Mononuclear cell (primary cell): ENCODE results near the gene CWC27. TPM values are rescaled to one million over a fixed set of nuclear protein-coding genes. Genes with fewer than 3 reads are reported as not detected.
A peak's percentile ranks its signal among the peaks of the same experiment; 100 is the strongest.

Source experiments
- H3K27me3 ChIP-seq: 2 replicates; pipeline ENCODE4 v1.6.0; 2011; ENCODE audit warnings: low read length, control low read depth; ENCODE audit not compliant: insufficient read depth
- H3K4me1 ChIP-seq: 2 replicates; pipeline ENCODE4 v1.5.1; 2011; ENCODE audit warnings: mild to moderate bottlenecking, low read length, control low read depth; ENCODE audit not compliant: insufficient read depth
- H3K4me3 ChIP-seq: 2 replicates; pipeline ENCODE4 v1.5.1; 2011; ENCODE audit warnings: mild to moderate bottlenecking, low read length, moderate library complexity
- H3K9me3 ChIP-seq: 2 replicates; pipeline ENCODE4 v1.5.1; 2011; ENCODE audit warnings: low read depth, mild to moderate bottlenecking, control low read depth, low read length
- total RNA-seq: library from RNA; depleted of rRNA; stranded (reverse); fragments of >200 nt; gene quantifications from one replicate; pipeline ENCODE4 v1.2.3, GENCODE V29; 2012

The CWC27 gene
- total RNA-seq, 1 donor = 19.2 TPM

GRCh38 chr5:64767959-64768357, 772 bp upstream of the CWC27 start:
- H3K9me3 ChIP-seq = no peaks in the 10 kb centered on the region
- H3K27me3 ChIP-seq = no peaks in the 10 kb centered on the region
- H3K4me1 ChIP-seq = peaks cover 29% of the 10 kb centered on the region
- peak overlapping the region; percentile 70 for H3K4me3 ChIP-seq

GRCh38 chr5:64769855-64770254, 1.1 kb downstream of the CWC27 start:
- H3K4me3 ChIP-seq = no peak overlapping the region
- H3K9me3 ChIP-seq = no peaks in the 10 kb centered on the region
- H3K27me3 ChIP-seq = no peaks in the 10 kb centered on the region
- peaks cover 31% of the 10 kb centered on the region for H3K4me1 ChIP-seq

DNA sequence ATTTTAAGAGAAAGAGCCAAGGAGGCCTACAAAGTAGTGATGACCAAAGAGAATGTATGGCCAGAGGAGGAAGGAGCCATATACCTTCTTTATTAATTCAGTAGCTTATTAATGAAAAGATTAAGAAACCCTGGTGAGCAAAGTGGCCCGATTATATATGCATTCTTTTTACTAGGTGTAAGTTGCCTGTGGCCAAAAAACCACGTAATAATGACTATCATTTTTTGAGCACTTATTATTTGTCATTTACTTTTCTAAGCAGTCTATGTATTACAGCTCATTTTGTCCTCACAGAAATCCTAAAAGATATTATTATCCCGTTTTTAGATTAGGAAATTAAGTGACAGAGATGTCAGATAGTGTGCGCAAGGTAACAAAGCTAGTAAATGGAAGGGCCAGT, 3.0 kb downstream of the CWC27 start:
- no peak overlapping the region for H3K4me3 ChIP-seq
- peaks cover 29% of the 10 kb centered on the region for H3K4me1 ChIP-seq
- no peaks in the 10 kb centered on the region for H3K27me3 ChIP-seq
- H3K9me3 ChIP-seq = no peaks in the 10 kb centered on the region

DNA sequence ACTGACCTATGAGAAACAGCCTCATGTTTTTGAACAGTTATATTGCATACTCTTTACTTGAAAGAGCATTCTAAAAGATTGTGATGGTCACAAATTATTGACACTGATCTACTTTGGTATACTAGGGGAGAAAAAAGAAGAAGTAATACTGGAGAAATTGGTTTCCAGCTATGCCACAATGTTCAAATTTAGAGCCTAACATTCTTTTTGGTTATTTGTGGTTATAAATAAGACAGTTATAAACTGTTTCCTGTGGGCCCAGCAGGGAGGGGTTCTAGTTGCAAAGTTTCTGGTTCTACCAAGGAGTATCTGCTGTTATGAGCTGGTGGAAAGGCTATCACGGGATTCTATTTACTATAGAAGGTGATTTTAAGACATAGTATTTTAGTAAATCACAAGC, 4.8 kb downstream of the CWC27 start:
- Histone ChIP-seq H3K9me3 (no peaks in the 10 kb centered on the region), H3K4me1 (peaks cover 16% of the 10 kb centered on the region), H3K27me3 (no peaks in the 10 kb centered on the region), H3K4me3 (no peak overlapping the region)

- Histone ChIP-seq H3K4me3 (no peak overlapping the region), H3K4me1 (peaks cover 10% of the 10 kb centered on the region), H3K9me3 (no peaks in the 10 kb centered on the region), H3K27me3 (no peaks in the 10 kb centered on the region)
These were observed 6.6 kb downstream of the CWC27 start for GRCh38 chr5:64775291-64775690.

DNA sequence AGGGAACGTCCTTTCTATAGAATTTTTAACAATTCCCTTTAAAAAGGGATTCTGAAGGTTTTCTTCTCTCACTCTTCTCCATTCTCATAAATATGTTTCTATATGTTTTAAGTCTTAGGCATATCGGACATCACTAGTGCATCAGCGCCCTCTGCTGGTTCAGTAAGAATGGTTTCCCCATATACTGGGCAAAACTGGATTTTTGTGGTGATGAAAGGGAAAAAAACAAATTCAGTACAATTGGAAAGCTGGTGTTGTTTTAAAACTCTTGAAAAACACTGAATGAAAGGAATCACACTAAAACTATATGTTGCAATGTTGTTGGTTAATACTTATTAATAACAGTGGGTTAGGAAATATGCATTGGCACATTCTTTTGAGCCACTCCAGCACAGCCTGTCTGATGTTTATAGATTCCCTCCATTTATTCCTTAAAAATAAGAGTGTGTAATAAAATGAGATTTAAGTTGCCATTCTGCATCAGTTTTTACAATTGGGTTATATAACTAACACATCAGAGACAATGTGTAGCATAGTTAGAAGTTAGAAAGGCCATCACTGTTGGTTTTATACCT, 15.8 kb downstream of the CWC27 start:
- Histone ChIP-seq H3K27me3 (no peaks in the 10 kb centered on the region), H3K4me1 (no peaks in the 10 kb centered on the region), H3K4me3 (no peak overlapping the region), H3K9me3 (no peaks in the 10 kb centered on the region)

GRCh38 chr5:64786372-64786771, 17.6 kb downstream of the CWC27 start:
- Histone ChIP-seq H3K4me1 (no peaks in the 10 kb centered on the region), H3K27me3 (no peaks in the 10 kb centered on the region), H3K4me3 (no peak overlapping the region), H3K9me3 (no peaks in the 10 kb centered on the region)

DNA sequence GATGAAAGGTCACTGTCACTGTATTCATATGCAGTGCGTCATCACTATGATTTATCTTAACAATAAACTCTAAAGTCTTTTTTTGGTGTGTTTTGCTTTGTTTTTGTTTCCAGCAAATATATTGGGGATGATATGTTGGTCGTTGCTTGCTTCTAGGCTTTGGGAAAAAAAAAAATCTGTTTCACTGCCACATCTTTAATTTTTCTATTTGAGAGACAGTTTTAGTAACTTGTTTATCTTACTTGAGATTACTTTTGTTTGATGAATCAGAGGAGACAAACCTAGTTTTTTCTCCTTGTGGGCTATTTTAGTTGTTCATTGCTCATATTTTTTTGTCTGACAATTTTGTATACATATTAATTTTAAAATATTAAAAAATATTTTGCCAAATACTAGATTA, 19.4 kb downstream of the CWC27 start:
- Histone ChIP-seq H3K9me3 (no peaks in the 10 kb centered on the region), H3K27me3 (no peaks in the 10 kb centered on the region), H3K4me3 (no peak overlapping the region), H3K4me1 (no peaks in the 10 kb centered on the region)

DNA sequence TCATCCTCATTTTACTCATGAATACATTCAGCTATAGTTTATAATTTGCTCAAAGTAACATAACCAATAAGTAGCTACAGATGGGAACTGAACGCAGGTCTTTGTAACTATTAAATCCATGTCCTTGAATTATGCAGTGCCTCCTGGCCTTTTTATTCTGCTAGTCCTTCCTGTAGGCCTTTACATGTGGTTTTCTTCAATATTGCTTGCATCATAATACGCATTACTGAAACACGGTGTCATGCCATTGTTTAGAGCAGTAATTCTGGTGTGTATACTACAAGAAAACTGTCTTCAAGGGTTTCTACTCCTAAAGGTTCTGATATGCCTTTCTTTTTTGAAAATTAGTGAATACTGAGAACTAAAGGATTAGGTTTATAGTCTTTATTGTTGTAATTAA, 20.7 kb downstream of the CWC27 start:
- H3K4me1 ChIP-seq = no peaks in the 10 kb centered on the region
- H3K4me3 ChIP-seq = no peak overlapping the region
- H3K9me3 ChIP-seq = no peaks in the 10 kb centered on the region
- no peaks in the 10 kb centered on the region for H3K27me3 ChIP-seq

DNA sequence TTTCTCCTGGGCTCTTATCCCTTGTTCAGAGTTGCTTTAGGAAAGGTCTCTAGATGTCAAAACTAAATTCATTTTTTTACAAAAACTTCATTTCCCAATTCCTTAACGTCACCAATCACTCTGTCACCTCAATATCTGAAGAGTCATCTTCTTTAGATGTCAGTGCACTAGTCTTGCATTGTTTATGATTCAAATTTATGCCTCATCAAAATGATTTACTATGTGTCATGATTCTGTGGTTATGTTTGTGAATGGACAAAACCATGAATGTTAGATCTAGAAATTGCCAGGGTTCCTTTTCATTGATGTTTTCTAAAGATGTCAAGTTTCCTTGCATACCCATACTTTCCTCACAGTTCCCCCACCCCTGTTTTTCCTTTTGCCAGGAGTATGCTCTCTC, 21.5 kb downstream of the CWC27 start:
- no peaks in the 10 kb centered on the region for H3K9me3 ChIP-seq
- no peak overlapping the region for H3K4me3 ChIP-seq
- H3K27me3 ChIP-seq = no peaks in the 10 kb centered on the region
- no peaks in the 10 kb centered on the region for H3K4me1 ChIP-seq

DNA sequence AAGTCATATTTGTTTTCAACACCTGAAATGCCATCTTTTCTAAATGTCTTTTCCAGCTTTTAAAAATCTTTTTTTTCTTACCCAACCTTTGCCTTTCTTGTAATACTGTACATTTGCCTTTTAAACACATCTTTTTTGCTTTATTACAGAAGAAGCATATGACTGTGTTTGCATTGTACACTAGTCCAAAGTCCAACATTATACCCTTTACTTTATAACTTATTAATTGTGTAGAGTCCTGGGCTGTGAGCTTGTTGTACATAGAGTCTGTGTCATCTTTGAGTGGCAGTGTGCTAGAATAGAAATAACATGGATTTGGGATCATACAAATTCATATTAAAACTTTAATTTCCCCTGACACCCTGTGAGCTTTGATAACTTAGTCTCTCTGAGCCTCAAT, 23.7 kb downstream of the CWC27 start:
- Histone ChIP-seq H3K4me3 (no peak overlapping the region), H3K9me3 (no peaks in the 10 kb centered on the region)

GRCh38 chr5:64794053-64794770, 25.5 kb downstream of the CWC27 start:
- no peak overlapping the region for H3K4me3 ChIP-seq
- H3K9me3 ChIP-seq = no peaks in the 10 kb centered on the region
- no peaks in the 10 kb centered on the region for H3K4me1 ChIP-seq
- H3K27me3 ChIP-seq = no peaks in the 10 kb centered on the region

More for the DNA sequence above, 23.7 kb downstream of the CWC27 start:
- Histone ChIP-seq H3K4me1 (no peaks in the 10 kb centered on the region), H3K27me3 (no peaks in the 10 kb centered on the region)

GRCh38 chr5:64796301-64796700, 27.6 kb downstream of the CWC27 start:
- Histone ChIP-seq H3K4me3 (no peak overlapping the region), H3K9me3 (no peaks in the 10 kb centered on the region), H3K4me1 (no peaks in the 10 kb centered on the region), H3K27me3 (no peaks in the 10 kb centered on the region)

DNA sequence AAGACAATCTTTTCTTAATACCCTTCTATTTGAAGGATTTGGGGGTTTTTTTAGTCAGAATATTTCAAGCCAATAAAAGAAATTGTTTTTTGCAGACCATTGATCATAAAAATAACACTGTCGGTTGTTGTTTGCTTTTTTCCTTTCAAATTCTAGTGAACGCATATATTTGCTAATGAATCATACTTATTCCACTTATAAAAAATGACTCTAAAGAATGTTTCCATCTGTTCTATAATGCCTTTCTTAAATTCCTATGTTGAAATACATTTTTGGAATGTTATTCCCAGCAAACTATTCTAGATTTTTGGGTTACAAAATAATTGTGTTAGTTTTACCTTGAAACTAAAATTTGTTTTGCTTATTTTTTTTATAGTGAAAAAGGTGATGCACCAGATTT, 32.2 kb downstream of the CWC27 start:
- Histone ChIP-seq H3K9me3 (no peaks in the 10 kb centered on the region), H3K27me3 (no peaks in the 10 kb centered on the region), H3K4me3 (no peak overlapping the region), H3K4me1 (no peaks in the 10 kb centered on the region)

DNA sequence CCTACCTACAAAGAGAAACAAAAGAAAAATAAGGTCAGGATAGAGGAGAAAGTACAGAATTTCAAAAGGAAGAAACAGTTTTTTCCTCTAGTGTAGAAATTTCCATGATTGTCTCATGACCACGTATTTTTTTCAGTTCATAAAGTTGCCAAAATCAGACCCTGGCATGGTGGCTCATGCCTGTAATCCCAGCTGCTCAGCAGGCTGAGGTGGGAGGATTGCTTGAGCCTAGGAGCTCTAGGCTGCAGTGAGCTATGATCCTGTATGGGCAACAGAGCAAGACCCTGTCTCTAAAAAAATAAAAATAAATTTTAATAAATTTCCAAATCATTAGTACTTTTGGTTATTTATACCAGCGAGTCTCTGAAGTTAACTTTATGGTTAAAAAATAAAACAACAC, 37.8 kb downstream of the CWC27 start:
- no peaks in the 10 kb centered on the region for H3K27me3 ChIP-seq
- H3K9me3 ChIP-seq = no peaks in the 10 kb centered on the region
- no peaks in the 10 kb centered on the region for H3K4me1 ChIP-seq
- no peak overlapping the region for H3K4me3 ChIP-seq

GRCh38 chr5:64807520-64807919, 38.8 kb downstream of the CWC27 start:
- H3K4me3 ChIP-seq = no peak overlapping the region
- H3K9me3 ChIP-seq = no peaks in the 10 kb centered on the region
- H3K27me3 ChIP-seq = no peaks in the 10 kb centered on the region
- H3K4me1 ChIP-seq = no peaks in the 10 kb centered on the region
